ENCODE data around the gene MTARC2.

The MTARC2 gene

DNA sequence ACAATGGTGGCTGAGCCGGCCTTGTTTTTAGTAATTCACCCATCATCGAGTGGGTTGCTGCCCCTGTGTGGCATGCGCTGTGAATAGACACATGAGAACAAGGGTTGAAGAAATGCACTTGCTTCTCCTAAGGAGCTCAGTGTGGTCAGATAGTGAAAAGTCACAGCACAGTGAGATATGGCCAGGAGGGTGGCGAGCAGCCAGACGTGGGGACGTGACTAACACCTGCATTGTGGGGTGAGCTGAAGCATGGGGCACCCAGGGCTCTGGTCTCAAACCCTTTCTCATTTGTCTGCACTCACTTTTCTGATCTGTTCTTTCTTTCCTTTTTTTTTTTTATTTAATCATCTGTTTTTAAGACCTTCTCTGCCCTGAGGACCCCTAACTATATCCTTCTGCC is 52.1 kb downstream of the MTARC2 start:
- DNase-seq (ENCODE audit: low read depth, low spot score), result no peak

DNA sequence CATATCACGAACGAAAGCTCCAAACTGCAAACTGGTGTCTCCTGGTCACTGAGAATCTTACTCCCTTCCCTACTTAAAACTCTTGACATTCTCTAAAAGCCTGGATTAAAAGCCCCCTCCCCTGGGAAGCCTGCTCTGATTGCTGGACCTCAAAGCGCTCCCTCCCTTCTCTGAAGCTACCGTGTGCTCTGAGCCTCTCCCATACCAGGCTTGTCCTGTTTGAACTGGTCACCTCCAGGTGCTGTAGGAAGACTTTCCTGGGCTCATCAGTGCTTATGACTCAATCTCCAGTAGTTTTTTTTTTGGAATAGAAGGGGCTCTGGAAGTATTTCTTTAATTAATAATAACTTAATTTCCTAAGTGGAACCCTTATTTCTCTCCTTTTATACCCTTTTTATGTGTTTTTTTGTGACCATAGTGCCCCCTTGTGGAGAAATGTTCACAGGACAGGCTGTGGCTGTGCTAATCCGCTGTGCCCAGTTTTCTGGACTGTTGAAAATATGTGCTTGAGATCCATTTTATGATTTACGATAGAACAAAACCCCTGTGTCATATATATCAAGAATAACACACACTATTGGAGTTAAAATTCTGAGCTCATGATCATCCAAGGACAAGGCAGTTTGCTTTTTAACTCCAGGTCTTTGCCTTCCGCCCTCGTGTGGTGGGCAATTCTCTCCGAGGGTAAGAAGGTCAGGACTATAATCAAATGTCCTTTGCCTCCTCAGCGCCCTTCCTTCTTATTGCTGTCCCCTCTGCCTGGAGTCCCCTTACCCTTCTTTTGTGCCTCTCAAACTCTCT is 55.5 kb downstream of the MTARC2 start:
- DNase-seq (ENCODE audit: low read depth, low spot score), result peak; percentile 51

DNA sequence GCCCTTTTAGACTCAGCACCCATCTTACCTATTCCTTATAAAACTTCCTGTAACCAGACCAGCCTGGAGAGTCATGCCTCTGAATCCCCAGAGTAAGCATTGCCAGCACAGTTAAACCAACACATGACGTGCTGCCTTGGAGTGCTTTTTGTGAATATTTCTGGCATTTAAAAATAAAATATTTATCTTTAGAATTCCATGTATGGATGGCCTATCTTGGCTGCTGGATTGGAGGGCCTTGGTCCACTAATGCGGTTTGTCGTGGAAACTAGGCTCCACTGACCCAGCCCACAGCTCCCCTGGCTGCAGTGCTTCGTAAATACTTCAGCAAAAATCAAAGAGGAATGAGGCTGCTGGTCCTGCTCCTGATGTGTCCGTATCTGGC is 56.1 kb downstream of the MTARC2 start:
- DNase-seq (ENCODE audit: low read depth, low spot score), result no peak

DNA sequence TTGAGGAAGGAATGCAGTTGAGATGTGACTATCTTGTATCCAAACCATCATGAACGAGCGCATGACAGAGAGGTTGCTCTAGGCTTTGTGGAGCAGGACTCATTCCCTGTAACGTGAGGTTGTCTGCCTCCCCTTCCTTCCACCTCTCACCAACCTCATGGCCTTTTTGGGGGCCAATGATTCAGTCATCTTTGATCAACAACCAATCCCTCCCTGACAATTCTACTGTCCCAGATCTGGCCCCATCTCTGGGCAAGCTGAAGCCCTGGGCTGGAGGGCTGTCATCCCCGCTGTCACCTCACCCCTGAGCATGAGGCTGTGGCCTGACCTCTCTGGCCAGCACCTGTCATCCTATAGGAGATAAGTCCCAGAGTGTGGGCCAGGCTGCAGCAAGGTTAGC is 58.3 kb downstream of the MTARC2 start:
- DNase-seq (ENCODE audit: low read depth, low spot score), result no peak

DNA sequence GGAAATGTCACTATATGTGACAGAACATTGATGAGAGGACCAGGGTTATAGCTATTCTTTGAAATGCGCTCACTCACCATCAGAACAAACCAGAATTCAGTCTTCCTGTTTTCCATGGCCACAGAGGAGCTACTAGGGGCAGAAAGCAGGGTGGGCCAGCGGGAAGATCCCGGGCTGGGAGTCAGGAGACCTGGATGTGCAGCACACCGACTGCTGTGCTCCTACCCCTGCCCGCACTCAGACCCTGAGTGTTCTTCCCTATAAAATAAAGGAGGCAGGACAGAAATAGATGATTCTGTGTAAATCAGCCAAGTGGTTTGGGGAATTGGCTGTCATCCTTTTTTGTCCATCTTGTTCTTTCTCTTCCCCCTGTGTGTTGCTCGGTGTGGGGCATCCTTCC is 59.6 kb downstream of the MTARC2 start:
- DNase-seq (ENCODE audit: low read depth, low spot score), result no peak

DNA sequence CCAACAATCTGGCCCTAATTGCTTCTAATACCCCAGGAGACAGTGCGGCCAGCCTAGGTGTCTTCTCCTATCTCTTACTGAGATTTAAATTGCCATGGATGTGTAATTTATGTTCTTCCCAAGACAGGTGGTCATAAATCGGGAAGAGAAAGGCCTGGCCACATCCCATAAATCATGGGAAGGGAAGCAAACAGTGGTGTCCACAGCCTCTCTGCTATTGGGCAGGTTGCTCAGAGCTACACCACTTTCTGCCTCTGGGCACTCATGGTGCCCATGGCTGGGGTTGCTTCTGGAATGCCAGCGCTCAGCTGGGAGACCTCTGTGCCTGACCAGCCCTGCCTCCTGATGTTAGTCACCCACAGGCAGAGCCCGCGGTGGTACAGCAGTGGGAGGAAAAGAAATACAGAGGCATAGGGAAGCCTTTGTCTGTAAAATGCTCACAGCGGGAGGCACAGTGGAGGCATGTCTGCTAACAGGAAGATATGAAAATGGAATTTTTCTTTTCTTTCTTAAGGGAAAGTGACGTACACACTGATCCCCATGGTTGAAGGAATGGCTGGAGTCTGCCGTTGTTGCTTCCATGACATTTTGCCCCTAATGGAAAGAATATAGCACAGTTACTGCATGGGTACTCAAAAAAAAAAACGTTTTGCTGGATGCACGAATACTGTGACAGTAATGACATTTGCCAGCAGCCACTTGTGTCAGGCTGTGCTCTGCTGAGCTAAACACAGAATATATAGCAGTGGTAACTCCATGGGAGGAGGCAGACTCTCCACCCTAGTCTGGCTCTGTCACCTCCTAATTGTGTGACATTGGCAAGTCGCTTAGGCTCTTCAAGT is 60.4 kb downstream of the MTARC2 start:
- DNase-seq (ENCODE audit: low read depth, low spot score), result peak; percentile 52

DNA sequence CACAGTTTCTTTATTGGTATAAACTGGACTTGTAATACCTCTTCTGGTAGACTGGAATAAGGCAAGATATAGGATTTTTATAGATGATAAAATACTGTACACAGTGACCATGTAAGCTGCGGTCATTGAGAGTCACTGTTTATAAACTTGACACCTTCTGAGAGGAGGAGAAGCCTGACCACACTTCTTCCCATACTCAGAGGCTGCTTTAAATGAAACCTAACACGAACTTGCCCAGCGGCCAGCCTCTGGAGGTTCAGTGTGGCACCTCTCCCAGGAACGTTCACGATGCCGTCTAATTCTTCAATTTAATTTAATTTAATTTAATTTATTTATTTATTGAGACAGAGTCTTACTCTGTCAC is 61.0 kb downstream of the MTARC2 start:
- DNase-seq (ENCODE audit: low read depth, low spot score), result no peak

DNA sequence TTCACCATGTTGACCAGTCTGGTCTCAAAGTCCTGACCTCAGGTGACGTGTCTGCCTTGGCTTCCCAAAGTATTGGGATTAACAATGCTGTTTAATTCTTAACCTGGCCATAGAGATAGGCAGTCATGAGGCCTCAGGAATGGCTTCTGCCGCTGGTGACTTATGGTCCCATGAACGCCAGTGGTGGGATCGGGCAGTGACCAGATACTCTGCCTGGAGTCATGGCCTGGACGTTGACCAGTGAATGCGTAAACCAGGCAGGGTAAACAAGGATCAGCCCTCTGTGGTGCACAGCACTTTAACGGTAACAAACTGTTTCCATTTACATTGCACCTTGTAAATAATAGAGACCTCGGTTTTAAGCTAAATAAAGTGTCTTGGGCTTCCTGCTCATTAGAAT is 61.6 kb downstream of the MTARC2 start:
- DNase-seq (ENCODE audit: low read depth, low spot score), result no peak

DNA sequence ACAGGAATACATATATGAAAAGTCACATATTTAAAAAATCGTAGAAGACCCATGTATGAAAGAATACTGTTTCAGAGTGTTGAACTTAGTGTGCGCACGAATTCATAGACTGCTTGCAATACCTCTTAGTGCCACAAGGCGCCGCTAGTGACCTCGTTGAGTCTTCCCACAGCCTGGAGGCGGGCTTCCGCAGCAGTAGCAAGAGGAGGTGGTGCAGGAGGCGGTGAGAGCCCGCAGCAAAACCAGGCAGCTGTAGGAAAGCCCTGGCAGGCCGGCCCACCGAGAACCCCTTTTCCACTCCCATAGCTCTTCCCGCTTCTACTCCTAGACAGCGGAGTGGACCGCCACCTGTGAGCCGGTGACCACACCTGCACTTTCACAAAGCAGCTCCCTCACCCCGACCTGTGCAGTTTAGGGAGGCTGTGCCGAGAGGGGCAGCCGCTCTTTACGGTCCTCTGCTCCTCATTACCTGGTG is 62.1 kb downstream of the MTARC2 start:
- DNase-seq (ENCODE audit: low read depth, low spot score), result peak; percentile 87

DNA sequence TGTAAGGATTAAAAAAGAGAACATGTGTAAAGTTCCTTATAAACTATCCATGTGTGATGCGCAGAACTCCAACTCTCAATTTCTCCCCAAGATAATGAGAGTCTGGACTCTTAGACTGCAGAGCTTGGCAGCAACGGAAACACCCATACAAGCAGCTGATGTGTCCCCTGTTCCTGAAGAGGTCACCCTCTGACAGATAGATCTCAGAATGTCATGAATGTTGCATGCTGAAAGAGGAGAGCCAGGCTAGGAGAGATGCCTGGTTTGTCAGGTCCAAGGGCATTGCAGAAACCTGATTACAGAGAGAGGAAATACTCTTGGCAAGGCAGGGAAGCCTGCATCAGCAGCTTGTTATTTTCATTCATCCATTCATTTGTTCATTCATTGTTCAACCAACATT is 62.8 kb downstream of the MTARC2 start:
- DNase-seq (ENCODE audit: low read depth, low spot score), result no peak

DNA sequence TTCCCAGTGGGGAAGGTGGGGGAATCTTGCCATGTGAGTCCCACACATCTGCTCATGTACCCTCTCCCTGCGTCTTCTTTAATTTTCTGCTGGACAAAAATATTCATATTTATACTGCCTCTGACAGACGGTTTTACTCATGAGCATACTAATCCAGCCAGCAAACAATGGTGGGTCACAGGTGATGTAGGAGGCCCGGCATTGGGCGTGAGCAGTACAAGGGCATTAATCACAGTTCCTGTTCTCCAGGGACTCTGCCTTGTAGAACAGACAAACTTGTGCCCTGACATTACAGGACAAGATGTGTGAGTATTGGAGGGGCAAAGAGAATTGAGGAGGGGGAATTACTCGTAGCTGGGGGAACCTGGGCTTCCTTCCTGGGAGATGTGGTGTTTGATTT is 63.6 kb downstream of the MTARC2 start:
- DNase-seq (ENCODE audit: low read depth, low spot score), result no peak

DNA sequence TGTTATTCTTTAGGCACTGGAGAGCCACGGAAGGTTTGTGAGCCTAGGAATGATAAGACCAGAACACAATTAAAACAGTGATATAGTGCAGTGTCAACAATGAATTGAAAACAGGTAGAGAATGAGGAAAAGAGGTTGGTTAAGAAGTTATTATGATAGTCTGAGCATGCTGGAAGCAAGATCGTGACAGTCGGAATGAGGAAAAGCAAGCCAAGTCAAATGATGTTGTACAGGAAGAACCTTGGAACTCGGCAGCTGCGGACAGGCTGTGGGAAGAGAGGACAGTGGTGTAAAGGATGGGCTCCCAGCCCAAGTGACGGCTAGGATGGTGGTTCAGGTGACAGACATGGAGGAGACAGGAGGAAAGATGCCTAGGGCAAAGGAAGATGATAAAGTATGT is 64.2 kb downstream of the MTARC2 start:
- no peak for DNase-seq (ENCODE audit: low read depth, low spot score)

DNA sequence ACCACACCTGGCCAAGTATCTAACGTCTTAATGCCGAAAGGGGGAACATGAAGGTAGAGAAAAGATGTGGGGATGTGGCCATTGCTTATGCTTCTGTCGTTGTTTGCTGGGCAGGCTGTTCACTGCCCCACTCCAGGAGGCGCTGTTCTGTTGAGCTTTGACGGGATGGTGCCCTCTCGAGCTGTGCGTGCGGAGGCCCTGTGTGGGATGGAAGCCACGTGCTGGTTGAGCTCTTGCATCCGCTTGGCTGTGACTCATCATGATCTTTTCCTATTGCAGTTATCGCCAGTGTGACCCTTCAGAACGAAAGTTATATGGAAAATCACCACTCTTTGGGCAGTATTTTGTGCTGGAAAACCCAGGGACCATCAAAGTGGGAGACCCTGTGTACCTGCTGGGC is 64.9 kb downstream of the MTARC2 start:
- no peak for DNase-seq (ENCODE audit: low read depth, low spot score)

DNA sequence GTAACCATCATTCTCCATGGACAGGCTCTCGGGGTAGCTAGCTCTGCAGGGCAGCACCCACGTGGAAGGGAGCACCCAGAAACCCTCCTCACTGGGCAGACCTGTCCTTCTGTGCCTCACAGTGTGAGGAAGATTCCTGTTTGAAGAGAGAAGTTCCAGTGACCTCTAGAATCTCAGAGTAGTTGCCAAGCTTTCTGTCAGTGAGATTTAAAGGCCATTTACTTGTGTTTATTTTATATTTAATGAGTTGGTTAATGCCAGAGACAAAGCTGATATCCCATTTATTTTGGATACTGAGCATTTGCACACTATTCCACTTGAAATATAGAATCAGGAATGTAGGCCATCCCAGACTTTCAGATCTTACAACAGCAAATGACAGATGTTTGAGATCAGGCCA is 67.3 kb downstream of the MTARC2 start:
- no peak for DNase-seq (ENCODE audit: low read depth, low spot score)

DNA sequence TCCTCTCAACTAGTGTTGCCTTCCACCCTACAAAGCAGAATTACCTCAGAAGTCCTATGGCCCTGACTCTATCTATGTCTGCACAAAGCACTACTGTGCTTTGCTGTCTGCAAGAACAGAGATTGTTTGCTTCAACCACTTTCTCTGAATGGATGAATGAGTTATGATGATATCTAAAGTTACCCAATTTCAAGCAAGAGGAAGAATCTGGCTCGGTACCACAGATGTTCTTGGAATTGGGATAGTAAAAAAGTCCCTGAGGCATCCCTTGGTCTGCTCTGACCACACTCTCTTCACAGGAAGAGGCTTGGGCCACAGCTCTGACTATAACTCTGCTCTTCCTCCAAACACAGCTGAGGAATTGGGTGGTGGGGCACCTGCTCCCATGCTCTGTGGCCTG is 69.8 kb downstream of the MTARC2 start:
- no peak for DNase-seq (ENCODE audit: low read depth, low spot score)

DNA sequence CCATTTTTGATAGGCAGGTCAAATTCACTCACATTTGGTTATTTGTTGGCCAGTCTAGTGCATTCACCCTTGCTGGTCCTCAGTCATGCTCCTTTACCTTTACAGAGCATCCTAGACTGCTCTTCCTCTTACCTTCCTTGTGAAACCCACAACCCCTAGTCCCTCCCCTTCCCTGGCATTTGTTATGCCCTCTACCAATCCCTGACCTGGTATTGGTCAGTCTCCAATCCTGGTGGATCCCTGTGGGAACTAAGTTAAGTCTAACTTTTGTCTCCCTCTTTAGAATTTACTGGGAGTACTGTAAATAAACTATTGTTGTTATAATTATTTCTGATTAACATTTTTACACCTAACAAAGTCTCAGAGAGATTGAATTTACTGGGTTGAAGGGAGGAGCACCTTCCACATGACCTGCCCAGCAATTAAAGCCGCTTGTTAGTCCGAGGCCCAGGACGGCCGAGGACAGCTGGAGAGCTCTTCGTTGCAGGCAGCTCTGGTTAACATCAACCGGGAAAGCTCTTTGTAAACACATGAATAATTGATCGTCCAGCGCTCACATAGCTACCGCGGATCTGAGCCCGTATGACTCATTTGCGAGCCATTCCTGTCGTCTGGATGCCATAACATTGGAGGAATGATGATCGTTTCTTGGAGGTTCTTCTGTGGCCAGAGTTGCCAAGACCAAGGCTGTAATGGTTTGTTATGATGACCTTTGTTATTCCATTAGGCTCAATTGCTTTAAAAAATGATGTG is 70.5 kb downstream of the MTARC2 start:
- peak; percentile 87 for DNase-seq (ENCODE audit: low read depth, low spot score)

DNA sequence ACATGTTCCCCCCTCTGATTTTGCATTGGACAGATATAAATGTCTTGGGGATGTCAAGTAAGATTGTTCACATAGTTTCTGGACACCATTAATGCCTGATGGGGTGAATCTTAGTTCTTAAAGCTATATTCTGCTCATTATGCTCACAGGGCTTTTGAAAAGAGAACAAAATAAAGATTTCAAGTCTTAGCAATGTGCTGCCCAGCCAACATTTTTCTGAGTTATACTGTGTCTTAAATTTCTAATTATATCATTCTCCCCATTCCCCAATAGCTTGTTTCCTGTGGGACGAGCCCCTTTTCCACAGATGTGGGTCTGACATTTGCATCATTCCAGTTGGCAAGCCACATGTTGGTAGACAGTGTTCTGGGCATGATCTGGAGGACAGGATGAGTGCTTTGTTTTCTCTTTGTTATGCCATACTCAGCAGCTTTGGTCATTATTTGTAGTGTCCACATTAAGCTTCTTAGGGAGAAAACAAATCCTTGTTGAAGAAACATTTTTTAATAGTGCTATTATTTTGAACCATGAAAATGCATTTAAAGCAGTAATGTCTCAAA is 71.4 kb downstream of the MTARC2 start:
- DNase-seq (ENCODE audit: low read depth, low spot score), result no peak

DNA sequence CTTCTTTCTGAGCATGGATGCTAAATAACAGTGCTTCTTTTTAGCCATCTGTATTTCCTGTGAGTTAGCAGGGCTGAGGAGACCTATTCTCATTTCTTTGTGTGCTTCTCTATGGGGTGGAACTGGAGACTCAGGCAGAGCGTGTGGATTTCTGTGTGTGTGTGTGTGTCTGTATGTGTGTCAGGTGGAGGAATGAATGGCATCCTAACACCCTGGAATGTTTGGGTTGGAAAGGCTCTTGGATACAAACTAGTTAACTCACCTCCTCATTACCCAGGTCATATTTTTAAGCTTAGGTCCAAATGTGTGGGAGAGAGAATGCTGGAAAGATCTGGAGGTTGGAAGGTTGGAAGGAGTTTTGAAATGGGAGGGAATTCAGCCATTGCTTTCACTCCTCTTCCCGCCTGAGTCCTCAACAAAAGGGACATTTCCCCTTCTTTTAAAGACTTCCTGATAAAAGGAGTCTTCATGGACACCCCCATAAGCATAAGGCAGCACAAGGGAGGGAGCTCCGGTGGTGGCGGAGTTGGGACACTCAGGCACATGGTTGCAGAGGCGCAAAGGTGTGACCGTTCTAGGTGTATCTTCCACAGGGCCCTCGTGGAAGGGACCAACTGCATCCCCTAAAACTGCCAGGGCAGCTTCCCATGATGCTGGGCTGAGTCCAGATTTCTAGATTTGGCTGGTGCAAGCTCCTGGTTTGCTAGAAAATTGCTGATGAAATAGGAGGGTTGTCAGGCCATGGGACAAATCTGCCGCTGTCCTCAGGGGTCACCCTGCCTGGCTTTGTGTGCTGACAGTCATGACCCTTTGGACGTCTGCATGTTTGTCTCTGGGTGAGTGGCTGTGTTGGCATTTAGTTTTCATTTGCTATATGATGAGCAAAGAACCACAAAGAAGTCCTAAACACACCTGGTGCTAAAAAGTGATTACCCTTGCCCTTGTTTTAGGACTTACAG is 76.2 kb downstream of the MTARC2 start:
- DNase-seq (ENCODE audit: low read depth, low spot score), result no peak

DNA sequence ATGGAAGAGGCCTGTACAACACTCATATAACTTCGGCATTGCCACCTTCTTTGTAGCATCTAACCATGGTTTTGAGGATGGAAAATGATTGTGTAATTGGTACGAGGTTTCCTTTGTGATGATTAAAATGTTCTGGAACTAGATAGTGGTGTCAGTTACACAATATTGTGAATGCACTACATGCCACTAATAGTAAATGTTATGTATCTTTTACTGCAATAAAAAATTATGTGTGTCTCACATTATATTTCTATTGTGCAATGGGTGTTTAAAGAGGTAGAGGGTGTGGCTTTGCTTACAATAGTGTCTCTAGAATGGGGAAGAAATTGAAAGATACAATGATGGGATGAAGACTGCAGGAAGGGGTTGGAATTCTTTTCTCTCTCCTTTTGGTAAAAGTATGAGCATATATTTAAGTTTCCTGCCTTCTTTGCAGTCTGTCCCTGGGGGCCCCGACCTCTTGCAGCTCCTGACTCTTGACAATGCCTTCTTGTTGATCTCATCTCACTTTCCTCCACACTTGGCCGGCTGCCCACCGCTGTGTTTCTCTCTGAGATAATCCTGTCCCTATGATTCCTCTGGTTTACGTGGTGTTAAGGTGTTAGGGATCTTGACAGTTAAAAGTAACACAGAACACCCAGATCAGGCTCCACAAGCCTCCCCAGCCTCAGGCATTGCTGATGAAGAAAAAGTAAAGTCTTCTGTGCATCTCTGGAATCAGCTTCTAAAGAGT is 77.9 kb downstream of the MTARC2 start:
- no peak for DNase-seq (ENCODE audit: low read depth, low spot score)

DNA sequence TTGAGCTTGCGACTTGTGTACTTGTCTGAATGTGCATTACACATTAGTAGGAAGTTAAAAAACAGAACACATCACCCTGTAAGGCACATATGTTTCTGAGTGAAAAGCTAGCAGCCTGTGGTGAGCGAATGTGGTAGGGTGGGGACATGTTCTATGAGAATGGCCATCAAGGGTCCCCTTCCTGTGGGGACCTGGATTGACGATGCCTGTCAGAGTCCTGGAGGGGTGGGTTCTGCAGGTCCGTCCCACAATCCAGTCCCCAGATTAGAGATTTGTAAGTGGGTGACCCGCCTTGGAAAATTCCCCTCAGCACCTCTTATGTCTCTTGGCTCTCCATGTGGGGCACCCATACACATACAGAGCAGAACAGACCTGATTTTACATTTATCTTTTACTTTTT is 78.6 kb downstream of the MTARC2 start:
- DNase-seq (ENCODE audit: low read depth, low spot score), result no peak

Data from ELF-1 (cell line).